Stimulated activated naive B cell treated with anti-CD40 and anti-IgM and Interleukin-4, amounts not matched to agents 10 μg/mL and 1 μg/mL and 100 μg/mL, for 72 hours (primary cell): ENCODE results near the gene GSTM4.
"Not testable (repeated sequence)": the region's sequence is repeated elsewhere in the genome, so short reads cannot be mapped to it uniquely, and the experiment has no call there.

Source experiments
- ATAC-seq, 2 donors: fragments of 150-1000 bp; cut with Tn5 transposase; replicated peaks; 2 replicates each; pipeline ENCODE4 v1.10.0; 2021; ENCODE audit warnings: moderate library complexity in 1 of 2
- DNase-seq: peaks from one replicate; pipeline ENCODE4 v3.0.0; 2021
- H3K27ac Mint-ChIP-seq: one replicate; pipeline ENCODE4 v1.8.0; 2022; ENCODE audit warnings: mild to moderate bottlenecking, mixed read lengths
- H3K27me3 Mint-ChIP-seq, 2 donors: one replicate each; pipeline ENCODE4 v1.8.0; 2022; ENCODE audit warnings: mixed read lengths in 2 of 2
- H3K36me3 Mint-ChIP-seq, 2 donors: one replicate each; pipeline ENCODE4 v1.8.0; 2022; ENCODE audit warnings: mixed read lengths in 2 of 2, mild to moderate bottlenecking in 1 of 2
- H3K4me1 Mint-ChIP-seq, 2 donors: one replicate each; pipeline ENCODE4 v1.8.0; 2022; ENCODE audit warnings: mixed read lengths in 2 of 2, mild to moderate bottlenecking in 1 of 2
- H3K4me3 Mint-ChIP-seq, 2 donors: one replicate each; pipeline ENCODE4 v1.8.0; 2022; ENCODE audit warnings: mild to moderate bottlenecking in 2 of 2, mixed read lengths in 2 of 2, moderate library complexity in 1 of 2
- H3K9me3 Mint-ChIP-seq, 2 donors: one replicate each; pipeline ENCODE4 v1.8.0; 2022; ENCODE audit warnings: mixed read lengths in 2 of 2, mild to moderate bottlenecking in 1 of 2

GSTM4 gene

DNA sequence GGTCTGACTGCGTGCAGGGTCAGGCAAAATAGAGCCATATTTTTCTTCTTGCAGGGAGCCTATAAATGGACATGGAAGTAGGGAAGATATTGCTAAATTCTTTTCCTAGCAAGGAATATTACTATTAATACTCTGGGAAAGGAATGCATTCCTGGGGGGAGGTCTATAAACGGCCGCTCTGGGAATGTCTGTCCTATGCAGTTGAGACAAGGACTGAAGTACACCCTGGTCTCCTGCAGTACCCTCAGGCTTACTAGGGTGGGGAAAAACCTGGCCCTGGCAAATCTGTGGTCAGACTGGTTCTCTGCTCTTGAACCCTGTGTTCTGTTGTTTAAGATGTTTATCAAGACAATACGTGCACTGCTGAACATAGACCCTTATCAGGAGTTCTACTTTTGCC, 53.0 kb downstream of the GSTM4 start:
- not testable (repeated sequence) for H3K4me3 Mint-ChIP-seq, ATAC-seq, H3K27ac Mint-ChIP-seq, DNase-seq
- peaks cover 16 to 24% of the 10 kb centered on the region in 2 donors for H3K36me3 Mint-ChIP-seq
- H3K27me3 Mint-ChIP-seq: peaks cover 20 to 26% of the 10 kb centered on the region in 2 donors
- H3K9me3 Mint-ChIP-seq: peaks cover 13 to 16% of the 10 kb centered on the region in 2 donors
- H3K4me1 Mint-ChIP-seq: peaks cover 3 to 12% of the 10 kb centered on the region in 2 donors

DNA sequence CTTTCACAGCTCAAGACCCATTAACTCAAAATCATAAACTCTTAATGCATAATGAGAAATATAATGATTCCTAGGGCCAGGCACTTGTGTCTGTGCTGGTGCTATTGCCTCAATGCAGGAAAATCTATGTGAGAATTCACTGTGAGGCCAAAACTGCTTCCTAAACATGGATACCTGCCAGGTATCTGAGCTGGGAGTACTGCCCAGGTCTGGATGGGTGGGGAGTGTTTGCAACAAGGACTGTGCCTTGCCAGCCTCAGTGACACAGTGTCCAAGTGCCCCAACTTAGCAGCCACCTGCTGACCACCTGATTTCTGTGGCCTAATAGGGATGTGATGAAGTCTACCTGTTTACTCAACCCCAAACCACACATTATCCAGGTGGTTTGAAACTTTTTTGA, 53.9 kb downstream of the GSTM4 start:
- Mint-ChIP-seq H3K27me3 (peaks cover 20 to 30% of the 10 kb centered on the region in 2 donors), H3K9me3 (peaks cover 5 to 12% of the 10 kb centered on the region in 2 donors), H3K4me1 (peaks cover 3 to 12% of the 10 kb centered on the region in 2 donors), H3K36me3 (peaks cover 13 to 16% of the 10 kb centered on the region in 2 donors)
- ATAC-seq, DNase-seq, H3K4me3 Mint-ChIP-seq, H3K27ac Mint-ChIP-seq: not testable (repeated sequence)
